H9 (cell line): ENCODE measurements around the gene UBFD1. TPM values are rescaled to one million over a fixed set of nuclear protein-coding genes. Genes with fewer than 3 reads are reported as not detected.

ENCODE experiments used
- DNase-seq: peaks from one replicate; pipeline ENCODE4 v3.0.0-alpha.2; 2017
- H2AFZ ChIP-seq: one replicate; pipeline ENCODE4 v1.6.1; 2013; ENCODE audit warnings: mild to moderate bottlenecking, low read length, control low read depth, moderate library complexity
- H2AK5ac ChIP-seq: 2 replicates; pipeline ENCODE4 v1.6.1; 2013; ENCODE audit warnings: low read length, control low read depth, mixed read lengths; ENCODE audit not compliant: insufficient read length
- H2BK120ac ChIP-seq: one replicate; pipeline ENCODE4 v1.6.1; 2013; ENCODE audit warnings: low read depth, mild to moderate bottlenecking, low read length, control low read depth, inconsistent platforms; ENCODE audit not compliant: poor library complexity, severe bottlenecking
- H2BK12ac ChIP-seq: 2 replicates; pipeline ENCODE4 v1.6.1; 2013; ENCODE audit warnings: low read length, control low read depth, mixed read lengths, low read depth; ENCODE audit not compliant: insufficient read length
- H2BK15ac ChIP-seq: 2 replicates; pipeline ENCODE4 v1.6.1; 2013; ENCODE audit warnings: low read depth, low read length, control low read depth
- H2BK20ac ChIP-seq: one replicate; pipeline ENCODE4 v1.6.1; 2013; ENCODE audit warnings: low read depth, mild to moderate bottlenecking, low read length, control low read depth, inconsistent platforms; ENCODE audit not compliant: poor library complexity, severe bottlenecking
- H2BK5ac ChIP-seq: 2 replicates; pipeline ENCODE4 v1.6.1; 2013; ENCODE audit warnings: low read length, control low read depth, mixed read lengths; ENCODE audit not compliant: insufficient read length
- H3K14ac ChIP-seq: 2 replicates; pipeline ENCODE4 v1.6.1; 2013; ENCODE audit warnings: low read length, control low read depth; ENCODE audit not compliant: insufficient read depth
- H3K18ac ChIP-seq: 2 replicates; pipeline ENCODE4 v1.6.1; 2013; ENCODE audit warnings: low read depth, mild to moderate bottlenecking, mixed read lengths, low read length, control low read depth; ENCODE audit not compliant: insufficient read length
- H3K23ac ChIP-seq: 2 replicates; pipeline ENCODE4 v1.6.1; 2013; ENCODE audit warnings: low read length, control low read depth, mixed read lengths, low read depth; ENCODE audit not compliant: insufficient read length
- H3K23me2 ChIP-seq: 2 replicates; pipeline ENCODE4 v1.6.1; 2013; ENCODE audit warnings: low read depth, mild to moderate bottlenecking, mixed read lengths, low read length, control low read depth; ENCODE audit not compliant: insufficient read length, poor library complexity, severe bottlenecking
- H3K27ac ChIP-seq: 2 replicates; pipeline ENCODE4 v1.5.1; 2013; ENCODE audit warnings: low read length, control low read depth, mixed read lengths, low read depth; ENCODE audit not compliant: insufficient read length
- H3K27me3 ChIP-seq: 2 replicates; pipeline ENCODE4 v1.6.1; 2013; ENCODE audit warnings: low read length, control low read depth, inconsistent platforms; ENCODE audit not compliant: insufficient read depth
- H3K4ac ChIP-seq: 2 replicates; pipeline ENCODE4 v1.6.1; 2013; ENCODE audit warnings: low read depth, mild to moderate bottlenecking, control low read depth, inconsistent platforms, low read length, moderate library complexity
- H3K4me1 ChIP-seq: 2 replicates; pipeline ENCODE4 v1.6.1; 2013; ENCODE audit warnings: low read length, control low read depth, inconsistent platforms; ENCODE audit not compliant: insufficient read depth
- H3K4me2 ChIP-seq: 2 replicates; pipeline ENCODE4 v1.6.1; 2013; ENCODE audit warnings: low read length, control low read depth, mixed read lengths; ENCODE audit not compliant: insufficient read length, insufficient read depth
- H3K56ac ChIP-seq: 2 replicates; pipeline ENCODE4 v1.6.1; 2013; ENCODE audit warnings: low read depth, mild to moderate bottlenecking, mixed read lengths, low read length, control low read depth; ENCODE audit not compliant: insufficient read length
- H3K79me1 ChIP-seq: 2 replicates; pipeline ENCODE4 v1.6.1; 2013; ENCODE audit warnings: low read depth, mild to moderate bottlenecking, moderate library complexity, low read length, control low read depth, inconsistent platforms; ENCODE audit not compliant: insufficient read depth, poor library complexity, severe bottlenecking
- H3K79me2 ChIP-seq: 2 replicates; pipeline ENCODE4 v1.6.1; 2013; ENCODE audit warnings: low read length, control low read depth, inconsistent platforms; ENCODE audit not compliant: insufficient read depth
- H3K9ac ChIP-seq: 2 replicates; pipeline ENCODE4 v1.6.1; 2013; ENCODE audit warnings: low read length, control low read depth, mixed read lengths; ENCODE audit not compliant: insufficient read length; ENCODE audit errors: extremely low read depth
- H3K9me3 ChIP-seq: one replicate; pipeline ENCODE4 v1.6.1; 2013; ENCODE audit warnings: low read depth, low read length, inconsistent platforms; ENCODE audit not compliant: control insufficient read depth
- H3T11ph ChIP-seq: one replicate; pipeline ENCODE4 v1.6.1; 2013; ENCODE audit warnings: mild to moderate bottlenecking, low read length, control low read depth, inconsistent platforms
- H4K20me1 ChIP-seq: one replicate; pipeline ENCODE4 v1.6.1; 2013; ENCODE audit not compliant: control insufficient read depth, insufficient read length, insufficient read depth
- H4K5ac ChIP-seq: 2 replicates; pipeline ENCODE4 v1.6.1; 2013; ENCODE audit warnings: low read depth, mild to moderate bottlenecking, mixed read lengths, low read length, control low read depth; ENCODE audit not compliant: insufficient read length
- H4K8ac ChIP-seq: replicated peaks from 2 replicates; pipeline ENCODE4 v1.6.1; 2013; ENCODE audit warnings: low read length, control low read depth, mixed read lengths, low read depth; ENCODE audit not compliant: insufficient read length
- H4K91ac ChIP-seq: 2 replicates; pipeline ENCODE4 v1.6.1; 2013; ENCODE audit warnings: low read depth, mild to moderate bottlenecking, moderate library complexity, mixed read lengths, low read length, control low read depth; ENCODE audit not compliant: insufficient read length
- H3K27ac Mint-ChIP-seq, 3 experiments: 2 replicates in 2 of 3; 3 replicates in 1 of 3; pipeline ENCODE4 v1.8.0; 2020 to 2021; ENCODE audit warnings: mixed read lengths in 3 of 3, mild to moderate bottlenecking in 1 of 3, moderate library complexity in 1 of 3
- H3K27me3 Mint-ChIP-seq: 2 replicates; pipeline ENCODE4 v1.8.0; 2021; ENCODE audit warnings: low read depth, mild to moderate bottlenecking, moderate library complexity, mixed read lengths
- H3K36me3 Mint-ChIP-seq, 3 experiments: 2 replicates in 2 of 3; 3 replicates in 1 of 3; pipeline ENCODE4 v1.8.0; 2020 to 2021; ENCODE audit warnings: low read depth in 3 of 3, mixed read lengths in 3 of 3; ENCODE audit not compliant: insufficient read depth in 1 of 3
- H3K4me1 Mint-ChIP-seq, 2 experiments: 2 replicates each; pipeline ENCODE4 v1.8.0; 2020; ENCODE audit warnings: mixed read lengths in 2 of 2
- H3K4me3 Mint-ChIP-seq, 2 experiments: 2 replicates in 1 of 2; 3 replicates in 1 of 2; pipeline ENCODE4 v1.8.0; 2020 to 2021; ENCODE audit warnings: mild to moderate bottlenecking in 2 of 2, mixed read lengths in 2 of 2, moderate library complexity in 1 of 2
- H3K9me3 Mint-ChIP-seq, 2 experiments: 2 replicates in 1 of 2; 3 replicates in 1 of 2; pipeline ENCODE4 v1.8.0; 2020; ENCODE audit warnings: mild to moderate bottlenecking in 2 of 2, mixed read lengths in 2 of 2, moderate library complexity in 1 of 2
- CTCF ChIP-seq: fragments of 200-600 bp; sonication (generic); conservative IDR thresholded peaks from 3 replicates; pipeline ENCODE4 v1.8.0; 2021; ENCODE audit warnings: antibody characterized with exemption, mild to moderate bottlenecking
- WGBS: extraction: QIAGEN DNeasy Blood & Tissue Kit; methylation state at CpG from one replicate; pipeline ENCODE4 v1.1.7; 2013; ENCODE audit warnings: missing lambda C conversion rate, low lambda C conversion rate, mixed read lengths; ENCODE audit not compliant: insufficient read length; ENCODE audit errors: extremely low coverage; 5-methylcytosine and 5-hydroxymethylcytosine counted together
- total RNA-seq: library from RNA; stranded (reverse); gene quantifications from 2 replicates; pipeline ENCODE4 v1.2.1, GENCODE V29; 2021

Gene UBFD1
- total RNA-seq, 1 experiment from 2014 or later = 107 TPM

- Histone ChIP-seq H3K56ac (no peak overlapping the region), H3K27ac (no peak overlapping the region), H4K20me1 (no peaks in the 10 kb centered on the region), H2BK15ac (no peak overlapping the region), H2BK5ac (no peak overlapping the region), H3K9me3 (no peaks in the 10 kb centered on the region), H3K27me3 (no peaks in the 10 kb centered on the region), H2BK20ac (no peak overlapping the region), H2BK120ac (no peak overlapping the region), H3K14ac (no peak overlapping the region), H4K5ac (no peak overlapping the region), H3K79me2 (no peaks in the 10 kb centered on the region), H4K8ac (no peak overlapping the region), H3K79me1 (no peaks in the 10 kb centered on the region), H2AFZ (no peak overlapping the region), H4K91ac (no peak overlapping the region), H3K4ac (no peak overlapping the region), H3K4me1 (no peaks in the 10 kb centered on the region), H3T11ph (no peak overlapping the region), H3K23ac (no peak overlapping the region), H2AK5ac (no peak overlapping the region), H3K4me2 (no peak overlapping the region), H3K23me2 (no peaks in the 10 kb centered on the region), H3K9ac (no peak overlapping the region), H3K18ac (no peak overlapping the region), H2BK12ac (no peak overlapping the region)
- DNase-seq = no peak
- Mint-ChIP-seq H3K27ac (peak overlapping the region in 1 of 3 experiments; percentile 32; a peak in 1 of 7 replicates), H3K36me3 (peaks cover 34 to 81% (median 74%) of the 10 kb centered on the region in 3 experiments; a peak in 6 of 7 replicates), H3K4me1 (no peaks in the 10 kb centered on the region), H3K9me3 (no peaks in the 10 kb centered on the region), H3K4me3 (no peak overlapping the region), H3K27me3 (no peaks in the 10 kb centered on the region)
- no CpG with 5 or more reads among the region's 11 CpGs for WGBS
- no peak for TF ChIP-seq CTCF
These were observed 29.4 kb upstream of the UBFD1 start for GRCh38 chr16:23527961-23528643.
